ENCODE results near the gene SMYD1.

The SMYD1 gene

DNA sequence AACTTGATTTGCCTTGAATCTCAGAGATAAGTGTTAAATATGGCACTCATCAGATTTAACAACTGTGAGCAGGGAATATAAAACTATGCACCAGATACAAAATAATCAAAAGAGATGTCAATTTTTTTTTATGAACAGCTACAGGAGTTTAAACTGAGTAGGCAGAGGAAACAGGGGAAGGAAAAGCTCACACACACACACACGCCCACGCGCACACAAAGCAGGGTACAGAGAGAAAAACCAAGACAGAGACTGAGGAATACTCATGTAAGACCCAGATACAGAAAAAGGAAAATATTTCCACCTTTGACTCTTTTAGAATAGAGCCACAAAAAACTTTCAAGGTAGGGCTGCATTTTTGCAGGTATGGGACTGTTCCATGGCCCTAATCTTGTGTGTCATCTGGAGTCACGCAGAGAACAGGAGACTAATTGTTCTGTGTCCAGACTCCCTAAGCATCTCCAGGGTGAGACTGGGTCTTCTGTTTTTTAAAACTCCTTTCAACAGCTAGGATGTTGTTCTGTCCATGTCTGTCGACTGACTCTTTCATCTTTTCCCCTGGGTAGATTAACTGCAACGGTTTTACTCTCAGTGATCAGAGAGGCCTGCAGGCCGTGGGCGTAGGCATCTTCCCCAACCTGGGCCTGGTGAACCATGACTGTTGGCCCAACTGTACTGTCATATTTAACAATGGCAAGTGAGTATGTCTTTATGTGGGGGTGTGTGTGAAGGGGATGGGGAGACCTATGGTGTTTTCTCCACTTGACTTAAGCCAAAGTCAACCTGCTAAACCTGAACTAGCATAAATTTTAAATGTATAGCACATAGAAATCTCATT lies 23.0 kb downstream of the SMYD1 start:
- peak; percentile 54 for DNase-seq

DNA sequence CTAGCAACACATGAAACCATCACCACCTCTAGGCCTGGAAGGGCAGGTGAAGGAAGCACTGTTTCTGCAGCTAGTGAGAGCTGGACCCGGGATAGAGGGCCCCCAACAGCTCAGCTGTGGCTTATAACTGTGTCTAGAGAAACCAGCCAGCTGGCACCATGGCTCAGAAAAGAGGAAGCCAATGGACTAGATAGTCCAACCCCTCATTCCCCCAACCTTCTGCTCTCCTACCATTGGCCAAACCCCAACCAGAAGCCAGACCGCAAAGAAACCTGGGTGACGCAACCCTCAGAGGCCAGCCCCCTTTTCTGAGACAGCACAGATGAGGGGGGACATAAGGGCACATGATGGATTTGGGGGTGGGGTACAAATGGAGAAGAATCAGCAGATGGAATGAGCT lies 24.3 kb downstream of the SMYD1 start:
- no peak for DNase-seq

DNA sequence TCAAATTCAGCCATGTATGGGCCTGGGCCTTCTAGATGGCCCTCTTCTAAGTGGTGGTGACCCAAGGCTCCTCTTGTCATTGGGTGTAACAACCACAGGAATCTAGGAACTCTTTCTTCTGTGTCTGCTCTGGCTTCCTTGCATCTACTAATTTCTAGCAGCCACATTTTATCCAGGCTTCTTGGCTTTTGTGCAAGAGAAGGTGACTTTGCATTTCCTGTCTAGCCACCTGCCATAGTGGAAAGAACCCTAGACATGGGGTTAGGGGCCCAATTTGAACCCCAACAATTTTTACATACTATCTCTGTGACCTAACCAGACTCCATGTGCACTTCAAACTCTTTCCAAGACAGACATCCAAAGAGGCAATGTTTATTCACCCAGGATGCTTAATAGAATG lies 25.1 kb downstream of the SMYD1 start:
- no peak for DNase-seq

DNA sequence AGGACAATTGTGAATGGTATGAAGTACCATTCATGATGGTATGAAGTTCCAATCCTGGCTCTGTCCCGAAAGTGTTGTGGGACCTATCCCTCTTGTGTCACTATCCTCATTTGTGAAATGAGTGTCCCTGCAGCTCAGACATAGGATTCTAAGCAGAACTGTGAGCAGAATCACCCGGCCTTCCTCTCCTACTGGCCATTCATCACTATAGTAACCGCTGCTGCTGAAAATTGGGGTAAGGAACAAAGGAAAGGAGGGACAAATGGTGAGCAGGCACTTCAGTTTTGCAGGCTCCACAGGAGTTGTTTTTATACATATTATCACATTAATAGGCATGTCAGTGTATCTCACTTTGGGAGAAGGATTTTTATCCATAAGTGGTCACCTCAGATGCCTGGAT lies 27.4 kb downstream of the SMYD1 start:
- no peak for DNase-seq

DNA sequence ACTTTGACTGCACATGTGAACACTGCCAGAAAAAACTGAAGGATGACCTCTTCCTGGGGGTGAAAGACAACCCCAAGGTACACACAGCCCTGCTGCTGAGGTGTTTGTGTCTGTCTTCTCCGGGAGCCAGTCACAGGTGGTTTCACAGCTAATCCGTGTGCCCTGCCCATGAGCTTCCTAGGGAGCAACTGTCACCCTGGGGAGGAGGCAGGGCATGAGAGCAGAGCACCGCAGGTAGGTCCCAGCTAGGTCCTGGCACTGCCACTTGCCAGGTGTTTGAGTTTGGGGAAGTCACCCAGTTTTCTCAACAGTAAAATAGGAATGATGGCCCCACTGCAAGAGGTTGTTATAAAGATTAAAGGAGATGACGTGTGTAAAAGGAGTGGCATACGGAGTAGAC lies 29.1 kb downstream of the SMYD1 start:
- no peak for DNase-seq

DNA sequence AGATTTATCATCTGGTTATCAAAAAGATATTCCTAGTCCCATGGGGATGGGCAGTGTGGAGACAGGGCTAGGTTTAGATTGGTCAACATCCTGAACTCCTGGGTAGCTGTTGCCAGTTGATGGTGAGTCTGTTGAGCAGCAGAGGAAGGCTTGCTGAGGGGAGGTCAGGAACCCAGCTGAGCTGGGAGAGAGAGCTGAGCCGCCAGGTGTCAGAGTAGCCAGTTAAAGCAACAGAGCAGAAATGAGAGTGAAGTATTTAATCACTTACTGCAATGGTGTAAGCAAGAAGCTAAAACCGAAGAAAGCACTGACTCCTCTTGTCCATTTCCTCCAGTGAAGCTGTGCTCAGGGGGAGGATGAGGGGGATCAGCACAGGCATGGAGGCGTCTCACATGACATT lies 29.6 kb downstream of the SMYD1 start:
- no peak for DNase-seq

DNA sequence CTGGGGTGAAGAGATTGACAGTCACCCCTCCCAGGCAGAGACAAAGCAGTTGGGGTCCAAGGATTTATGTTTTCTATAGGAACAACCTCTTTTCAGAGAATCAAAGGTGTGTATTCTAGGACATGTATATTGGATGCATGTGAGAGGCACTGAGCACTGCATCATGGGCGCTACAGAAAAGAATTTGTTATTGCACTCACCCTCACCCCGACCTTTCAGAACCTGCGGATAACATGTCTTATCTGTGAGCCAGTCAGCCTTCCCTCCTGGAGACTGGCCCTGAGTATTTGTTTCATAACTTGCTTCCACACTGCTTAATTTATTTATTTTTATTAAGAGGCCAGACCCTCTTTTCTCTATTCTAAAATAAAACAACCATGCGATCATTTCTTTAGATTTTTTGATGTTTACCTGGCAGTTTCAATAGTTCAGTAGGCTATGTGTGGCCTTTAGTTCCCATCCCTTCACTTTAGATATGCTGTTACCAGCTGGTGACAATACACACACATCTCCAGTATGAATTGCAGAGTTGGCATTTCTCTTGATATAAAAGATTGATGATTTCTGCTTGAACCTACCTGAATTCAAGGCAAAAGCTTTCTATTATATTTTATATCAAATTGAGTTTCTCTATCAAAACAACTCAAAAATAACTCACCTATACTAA lies 30.4 kb downstream of the SMYD1 start:
- DNase-seq, result no peak

DNA sequence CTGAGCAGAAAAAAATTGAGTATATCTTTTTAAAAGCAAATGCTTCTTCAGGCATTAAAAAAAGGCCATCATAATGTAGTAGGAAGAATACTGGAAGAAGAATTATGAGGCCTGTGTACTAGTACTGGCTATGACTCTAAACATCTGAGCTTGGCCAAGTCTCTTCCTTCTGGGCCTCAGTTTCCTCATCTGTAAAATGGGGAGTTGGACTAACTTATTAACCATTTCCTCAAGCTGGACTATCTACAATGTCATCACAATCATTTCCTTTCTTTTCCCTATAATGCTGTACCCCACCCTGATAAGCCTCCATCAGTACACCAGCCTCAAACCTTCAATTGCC lies 30.9 kb downstream of the SMYD1 start:
- DNase-seq, result no peak

DNA sequence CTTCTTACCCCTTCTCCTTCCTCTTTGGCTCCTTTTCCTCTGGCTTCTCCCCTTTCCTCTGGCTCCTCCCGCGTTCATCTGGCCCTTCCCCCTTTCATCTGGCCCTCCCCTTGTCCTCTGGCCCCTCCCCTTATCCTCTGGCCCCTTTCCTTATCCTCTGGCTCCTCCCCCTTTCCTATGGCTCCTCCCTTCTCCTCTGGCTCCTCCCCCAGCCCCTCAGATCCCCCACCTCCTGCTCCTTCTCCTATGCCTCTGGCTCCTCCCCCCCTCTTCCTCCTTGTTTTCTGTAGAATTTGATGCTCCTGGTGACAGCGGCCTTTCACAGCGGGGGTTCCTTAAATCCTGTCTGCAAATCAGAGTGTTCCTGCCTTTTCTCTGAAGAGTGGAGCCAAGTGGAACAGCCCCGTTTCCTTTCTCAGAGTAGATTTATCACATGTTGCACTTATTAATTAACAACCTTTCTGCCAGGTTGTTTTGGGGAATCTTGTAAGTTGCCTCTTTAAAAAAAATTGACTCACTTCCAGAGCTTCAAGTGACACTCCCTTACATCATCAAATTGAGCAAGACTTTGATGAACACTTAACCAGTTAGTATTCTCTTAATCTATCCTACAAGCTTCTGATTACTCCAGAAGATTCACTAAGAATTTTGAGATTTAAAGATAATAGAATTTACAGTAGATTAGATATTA lies 32.3 kb downstream of the SMYD1 start:
- peak; percentile 11 for DNase-seq

DNA sequence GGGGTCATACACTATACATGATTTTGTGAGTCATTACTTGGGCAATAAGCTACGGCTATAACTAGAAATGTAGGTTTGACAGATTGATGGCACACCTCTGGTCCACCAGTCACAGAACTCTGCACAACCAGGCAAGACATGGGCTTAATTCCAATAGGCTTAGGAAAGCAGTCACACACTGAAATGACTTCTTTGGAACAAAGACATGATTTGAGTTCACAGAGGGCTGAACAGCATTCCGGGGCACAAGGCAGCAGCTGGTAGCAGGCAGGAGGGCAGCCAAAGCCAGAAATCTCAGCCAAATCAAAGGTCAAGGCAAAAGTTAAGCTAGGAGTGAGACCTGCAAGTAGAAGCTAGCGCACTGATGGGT lies 32.8 kb downstream of the SMYD1 start:
- DNase-seq, result no peak

DNA sequence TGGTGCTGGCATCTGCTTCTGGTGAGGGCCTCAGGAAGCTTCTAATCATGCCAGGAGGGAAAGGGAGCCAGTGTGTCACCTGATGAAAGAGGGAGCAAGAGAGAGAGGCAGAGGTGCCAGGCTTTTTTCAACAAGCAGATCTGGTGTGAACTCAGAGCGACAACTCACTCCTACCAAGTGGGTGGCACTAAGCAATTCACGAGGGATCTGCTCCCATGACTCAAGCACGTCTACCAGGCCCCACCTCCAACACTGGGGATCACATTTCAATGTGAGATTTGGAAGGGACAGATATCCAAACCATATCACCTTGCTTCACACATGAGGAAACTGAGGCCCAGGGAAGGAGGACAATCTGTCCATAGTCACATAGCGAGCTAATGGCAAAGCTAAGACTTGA lies 41.2 kb downstream of the SMYD1 start:
- DNase-seq, result no peak

DNA sequence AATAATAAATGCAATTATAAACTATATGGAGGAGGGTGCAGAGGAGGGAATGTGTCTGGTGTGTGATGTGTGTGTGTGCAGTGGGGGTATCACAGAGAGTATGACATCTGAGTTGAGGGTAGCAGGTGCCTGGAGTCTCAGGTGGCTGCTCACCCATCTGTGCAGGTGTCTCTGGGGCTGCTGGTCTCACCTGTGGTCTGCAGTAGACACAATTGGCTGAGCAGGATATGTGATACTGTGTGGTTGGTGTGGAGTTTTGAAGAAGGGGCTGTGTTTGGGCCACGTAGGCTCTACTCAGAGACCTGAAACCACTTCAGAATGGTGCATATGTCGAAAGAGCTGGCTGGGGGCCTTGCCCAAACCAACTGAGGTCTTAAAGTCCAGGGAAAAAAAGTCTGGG lies 43.2 kb downstream of the SMYD1 start:
- DNase-seq, result no peak

DNA sequence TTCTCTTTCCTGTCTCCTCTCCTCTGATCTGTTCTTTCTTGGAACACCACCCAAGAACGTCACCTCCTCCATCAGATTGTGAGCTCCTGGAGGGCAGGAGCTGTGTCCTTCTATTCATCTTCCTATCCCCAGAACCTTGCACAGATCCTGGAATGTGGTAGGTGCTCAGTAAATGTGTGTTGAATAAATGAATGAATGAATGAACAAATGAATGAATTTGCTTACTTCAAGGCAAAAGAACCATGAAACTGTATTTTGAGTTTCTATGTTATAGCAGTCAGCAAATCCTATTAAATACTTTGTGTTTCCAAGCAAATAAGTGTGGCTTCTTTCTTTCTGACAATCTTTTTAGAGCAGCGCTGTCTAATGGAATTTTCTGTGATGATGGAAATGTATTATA lies 45.4 kb downstream of the SMYD1 start:
- DNase-seq, result no peak

DNA sequence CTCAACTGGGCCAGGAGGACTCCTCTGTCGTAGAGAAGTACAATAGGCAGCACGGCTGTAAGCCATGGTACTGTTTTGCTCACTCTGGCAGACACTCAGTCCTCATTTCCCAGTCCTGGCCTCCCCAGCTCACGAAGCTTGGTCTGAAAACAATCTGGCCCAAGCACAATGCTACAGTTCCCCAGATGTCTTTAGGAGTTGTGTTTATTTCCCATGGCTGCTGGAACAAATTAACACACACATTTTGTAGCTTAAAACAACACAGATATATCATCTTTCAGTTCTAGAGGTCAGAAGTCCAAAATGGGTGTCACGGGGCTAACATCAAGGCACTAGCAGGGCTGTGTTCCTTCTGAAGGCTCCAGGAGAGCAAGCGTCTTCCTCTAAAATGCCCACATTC lies 47.3 kb downstream of the SMYD1 start:
- DNase-seq, result no peak

DNA sequence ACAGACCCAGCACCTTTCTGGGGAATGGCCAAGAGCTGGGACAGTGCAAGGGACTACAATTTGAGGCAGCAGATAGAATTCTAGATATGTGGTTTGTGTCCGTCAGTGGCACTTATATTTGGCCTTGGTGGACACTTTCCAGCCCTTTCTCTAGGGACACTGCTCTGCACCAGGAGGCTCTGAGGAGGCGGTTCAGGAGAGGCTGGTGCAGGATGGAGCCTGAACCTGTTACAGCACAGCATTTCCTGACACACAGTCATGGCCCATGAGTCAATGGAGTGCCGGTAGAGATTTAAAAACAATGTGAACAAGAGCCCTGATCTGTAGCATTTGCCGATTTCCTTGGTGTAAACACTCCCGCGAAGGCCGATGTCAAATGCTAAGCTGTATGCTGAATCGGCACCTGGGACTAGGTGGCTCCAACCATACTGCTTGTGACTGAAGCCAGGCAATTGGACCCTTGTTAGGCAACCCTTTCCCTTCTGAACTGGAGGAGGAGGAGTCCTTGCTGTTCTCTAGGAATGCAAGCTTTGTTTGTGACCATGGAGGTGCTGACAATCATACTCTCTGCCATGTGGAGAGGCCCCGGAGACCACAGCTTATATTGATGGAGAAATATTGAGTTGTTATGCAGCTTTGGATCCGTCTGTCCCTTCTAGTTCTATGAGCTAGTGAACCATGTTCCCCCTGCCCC lies 48.3 kb downstream of the SMYD1 start:
- DNase-seq, result no peak

DNA sequence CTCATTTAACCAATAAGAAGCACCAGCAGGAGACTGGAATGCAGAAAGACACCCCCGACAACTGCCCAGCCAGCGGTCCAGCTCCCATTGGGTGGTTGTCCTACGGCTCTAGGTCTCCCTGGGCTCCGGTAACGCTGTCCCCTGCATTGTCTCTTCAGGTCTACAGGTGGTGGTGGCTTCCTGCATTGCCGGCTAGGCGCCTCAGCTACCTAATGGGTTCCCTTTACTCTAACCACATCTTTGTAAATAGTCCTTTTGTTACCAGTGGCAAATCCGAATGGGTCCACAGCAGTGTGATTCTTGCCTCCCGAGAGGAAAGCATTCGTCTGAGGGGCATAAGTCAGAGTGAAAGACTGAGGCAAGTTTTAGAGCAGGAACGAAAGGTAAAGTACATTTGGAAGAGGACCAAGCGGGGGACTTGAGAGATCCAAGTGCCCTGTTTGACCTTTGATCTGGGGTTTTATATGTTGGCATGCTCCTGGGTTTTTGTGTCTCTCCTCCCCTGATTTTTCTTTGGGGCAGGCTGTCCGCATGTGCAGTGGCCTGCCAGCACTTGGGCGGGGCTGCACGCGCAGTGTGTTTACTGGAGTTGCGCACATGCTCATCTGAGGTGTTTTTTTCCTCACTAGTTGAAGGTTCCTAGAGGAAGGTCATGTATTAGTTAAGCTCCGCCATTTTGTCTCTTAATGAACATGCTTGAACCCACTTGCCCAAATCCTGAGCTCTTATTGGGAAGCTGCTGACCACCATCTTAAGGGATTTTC lies 49.2 kb downstream of the SMYD1 start:
- DNase-seq, result no peak

DNA sequence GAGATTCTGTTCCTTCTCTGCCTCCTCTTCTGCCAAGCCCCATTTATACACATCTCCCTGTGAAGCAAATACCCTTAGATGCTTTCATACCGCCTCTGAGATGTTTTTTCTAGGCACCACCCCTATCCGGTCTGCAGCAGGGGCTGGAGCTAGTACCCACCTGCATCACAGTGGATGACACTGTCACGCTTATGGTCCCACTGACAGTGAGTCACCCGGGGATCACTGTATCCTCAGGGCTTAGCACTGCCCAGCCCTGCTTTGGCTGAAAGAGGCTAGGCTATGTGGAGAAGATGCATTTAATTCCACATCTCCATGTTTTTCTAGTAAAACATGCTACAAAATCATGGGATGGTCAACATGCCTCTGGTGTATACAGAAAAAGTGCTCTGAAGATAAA lies 50.3 kb downstream of the SMYD1 start:
- no peak for DNase-seq

DNA sequence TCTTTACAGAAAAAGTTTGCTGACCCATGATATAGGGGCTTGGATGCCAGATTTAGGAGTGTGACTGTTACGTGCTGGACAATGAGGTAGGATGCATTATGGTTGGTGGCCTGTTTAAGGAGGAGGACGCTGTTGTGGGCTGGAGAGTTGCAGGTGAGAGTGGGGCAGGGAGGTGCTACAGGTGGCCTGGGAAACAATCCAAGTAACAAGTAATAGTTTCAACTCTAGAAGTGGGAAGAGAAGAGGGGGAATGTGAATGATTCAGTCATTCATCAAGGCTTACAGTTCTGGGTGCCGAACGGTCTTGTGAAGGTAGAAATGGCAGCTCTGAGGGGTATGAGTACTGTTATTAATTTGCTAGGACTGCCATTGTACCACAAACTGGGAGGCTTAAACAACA lies 54.1 kb downstream of the SMYD1 start:
- DNase-seq, result no peak

DNA sequence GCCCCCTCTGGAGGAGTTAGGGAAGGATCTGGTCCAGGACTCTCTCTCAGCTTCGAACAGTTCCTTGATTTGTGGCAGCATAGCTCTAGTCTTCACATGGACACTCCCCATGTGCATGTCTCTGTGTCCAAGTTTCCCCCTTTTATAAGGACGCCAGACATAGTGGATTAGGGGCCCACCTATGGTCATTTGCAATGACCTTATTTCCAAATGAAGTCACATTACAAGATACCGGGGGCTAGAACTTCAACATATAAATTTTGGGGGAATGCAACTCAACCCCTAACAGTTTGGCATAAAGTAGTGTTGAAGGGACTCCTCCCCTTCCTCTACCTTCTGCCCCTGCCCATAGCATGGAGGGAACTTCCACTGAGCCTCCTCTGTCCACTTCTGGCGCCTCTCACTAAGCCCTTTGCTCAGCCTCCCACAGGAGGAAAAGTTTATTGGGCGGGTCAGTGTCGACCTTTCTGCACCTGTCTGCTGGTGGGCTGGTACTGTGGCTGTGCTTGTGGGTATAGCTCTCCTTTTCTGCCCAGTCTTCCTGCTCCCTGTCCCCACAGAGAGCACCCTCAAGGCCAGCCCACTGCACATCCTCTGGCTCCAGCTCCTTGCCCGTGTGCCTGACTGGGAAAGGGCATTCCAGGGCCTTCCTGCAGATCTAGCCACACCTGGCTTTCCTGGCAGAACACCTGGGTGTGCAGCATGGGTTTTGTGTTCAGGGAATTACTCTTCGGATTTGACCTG lies 54.7 kb downstream of the SMYD1 start:
- DNase-seq, result no peak

DNA sequence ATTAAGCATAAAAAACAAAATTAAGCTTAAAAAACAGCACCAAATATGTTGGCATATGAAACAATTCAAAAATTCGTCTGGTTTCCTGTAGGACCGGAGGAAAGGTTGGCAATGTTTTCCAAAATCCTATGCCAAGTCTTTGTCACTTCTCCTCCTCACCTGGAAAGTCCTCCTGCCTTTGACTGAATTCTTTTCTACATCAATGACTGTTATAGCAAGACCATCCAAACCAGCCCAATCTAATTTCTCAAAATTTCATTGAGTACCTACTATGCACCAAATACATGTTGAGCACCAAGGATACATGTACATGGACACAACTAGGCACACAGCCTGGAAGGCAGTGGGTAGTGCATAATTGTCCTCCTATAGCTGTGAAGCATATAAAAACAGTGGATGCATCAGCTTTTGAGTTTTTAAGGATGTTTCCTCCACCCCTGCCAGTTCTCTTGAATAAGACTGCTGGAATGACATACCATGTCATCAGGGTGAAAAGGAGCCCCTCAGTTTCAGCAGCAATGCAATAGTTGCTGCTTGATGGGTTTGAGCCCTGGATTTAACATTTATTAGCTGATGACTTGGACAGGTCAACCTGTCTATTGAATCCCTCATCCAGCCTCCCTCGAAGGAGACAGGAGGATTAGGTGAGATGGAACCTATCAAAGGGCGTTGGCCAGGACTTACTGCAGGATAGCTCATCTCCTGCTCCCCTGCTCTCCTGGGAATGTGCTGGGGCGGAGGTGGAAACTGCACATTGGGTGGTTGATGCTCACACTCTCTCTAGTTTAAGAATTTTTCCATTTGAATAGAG lies 55.7 kb downstream of the SMYD1 start:
- DNase-seq, result no peak
